ELF-1 (cell line): ENCODE measurements around the gene ACOX3.

ENCODE experiments used
- DNase-seq: peaks from one replicate; pipeline ENCODE4 v3.0.0-alpha.2; 2016; ENCODE audit warnings: low read depth, low spot score

The ACOX3 gene

DNA sequence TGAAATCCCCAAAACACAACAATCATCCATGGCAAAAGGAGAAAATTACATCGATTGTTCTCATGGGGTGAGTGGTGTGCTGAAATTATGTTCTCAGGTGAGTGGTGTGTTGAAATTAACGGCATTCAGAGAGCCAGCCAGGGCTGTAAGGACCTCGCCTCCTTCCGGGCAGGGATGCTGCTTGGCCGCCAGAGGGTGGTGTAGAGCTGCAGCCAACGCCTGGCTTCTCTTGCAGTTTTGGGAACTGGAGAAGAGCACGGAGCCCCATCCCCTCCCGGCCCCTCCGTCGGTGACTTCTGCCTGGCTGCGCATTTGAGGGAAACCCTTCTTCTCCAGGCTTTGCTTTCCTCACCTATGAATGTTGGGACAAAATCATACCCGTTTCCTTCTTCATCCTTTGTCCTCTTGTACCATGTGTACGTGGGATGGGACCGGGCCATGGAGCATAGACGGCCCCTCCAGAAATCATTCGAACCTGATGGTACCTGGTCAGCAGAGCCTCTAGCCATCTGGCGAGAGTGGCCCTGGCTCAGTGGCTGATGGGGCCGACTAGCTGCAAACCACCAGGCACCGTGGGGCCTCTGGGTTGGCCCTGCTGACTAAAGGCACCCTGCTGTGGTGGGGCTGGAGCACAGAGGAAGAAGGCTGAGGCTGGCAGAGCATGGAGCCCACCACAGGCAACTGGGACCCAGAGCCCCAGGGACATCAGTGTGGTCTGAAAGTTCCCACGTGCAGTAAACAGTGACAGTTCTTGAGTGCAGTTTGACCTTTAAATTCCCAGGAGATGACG, 28.4 kb upstream of the ACOX3 start:
- DNase-seq: peak; percentile 83

GRCh38 chr4:8467016-8467415, 26.5 kb upstream of the ACOX3 start:
- DNase-seq: no peak

DNA sequence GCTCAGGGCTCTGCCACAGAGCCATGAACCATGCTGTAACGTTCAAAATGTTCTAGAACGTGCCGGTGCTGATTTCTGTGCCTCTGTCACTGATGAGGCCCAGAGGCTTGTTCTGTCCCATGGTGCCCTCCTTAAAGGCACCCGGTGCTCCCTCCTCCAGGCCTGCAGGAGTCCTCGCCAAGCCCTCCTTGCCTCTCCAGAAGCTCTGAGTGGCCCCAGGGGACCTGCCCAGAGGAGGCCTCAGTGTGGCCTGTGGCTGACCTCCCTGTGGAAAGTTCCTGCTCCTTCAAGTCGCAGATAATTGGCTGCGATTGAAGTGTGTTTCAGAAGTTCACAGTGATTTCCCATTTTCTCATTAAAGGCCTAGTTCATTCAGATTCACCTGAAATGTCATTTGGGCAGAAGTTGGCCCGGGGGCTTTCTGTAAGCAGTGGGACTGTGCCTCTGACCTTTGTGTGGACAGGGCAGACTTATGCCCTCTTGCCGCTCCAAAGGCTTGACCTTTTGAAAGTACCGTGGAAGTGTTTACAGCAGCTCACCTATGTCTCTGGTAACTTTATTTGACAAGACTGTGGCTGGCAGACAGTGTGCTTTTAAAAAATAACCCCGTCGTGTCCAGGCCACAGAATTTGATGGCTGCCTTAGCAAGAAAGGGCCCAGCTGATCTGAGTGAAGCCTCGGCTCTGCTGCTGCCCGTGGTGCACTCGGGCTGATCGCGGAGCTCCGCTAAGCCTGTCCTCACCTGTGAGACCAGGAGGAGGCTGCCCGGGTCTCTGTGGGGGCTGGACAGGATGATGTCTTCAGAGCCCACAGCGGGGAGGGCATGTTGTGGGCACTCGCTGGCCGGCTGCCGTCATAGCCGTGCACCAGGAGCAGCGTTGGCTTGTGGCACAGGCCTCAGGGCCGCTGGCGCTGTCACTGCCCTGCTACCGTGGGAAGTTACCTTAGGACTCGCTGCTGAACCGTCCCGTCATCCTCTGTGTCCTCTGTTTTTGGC, 25.4 kb upstream of the ACOX3 start:
- DNase-seq: no peak

- DNase-seq: no peak
These were observed 23.9 kb upstream of the ACOX3 start for GRCh38 chr4:8464381-8464780.

DNA sequence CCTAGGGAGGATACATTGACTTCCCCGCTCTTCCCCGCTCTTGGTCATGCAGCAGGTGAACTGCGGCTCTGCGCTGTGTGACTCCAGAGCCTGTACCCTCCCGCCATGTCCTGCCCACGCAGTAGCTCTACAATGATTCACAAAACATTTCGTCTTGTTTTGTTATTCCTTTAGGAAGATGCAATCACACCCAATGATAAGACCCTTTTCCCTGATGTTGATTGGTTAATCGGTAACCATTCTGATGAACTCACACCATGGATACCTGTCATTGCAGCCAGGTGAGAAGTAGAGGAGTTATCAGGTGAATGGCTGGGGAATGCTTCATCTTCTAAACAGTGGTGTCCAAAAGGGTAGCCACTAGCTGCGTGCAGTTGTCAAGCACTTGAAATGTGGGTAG, 23.3 kb upstream of the ACOX3 start:
- no peak for DNase-seq

- no peak for DNase-seq
These were observed 21.1 kb upstream of the ACOX3 start for GRCh38 chr4:8461616-8462015.

GRCh38 chr4:8461086-8461485, 20.6 kb upstream of the ACOX3 start:
- DNase-seq: no peak

DNA sequence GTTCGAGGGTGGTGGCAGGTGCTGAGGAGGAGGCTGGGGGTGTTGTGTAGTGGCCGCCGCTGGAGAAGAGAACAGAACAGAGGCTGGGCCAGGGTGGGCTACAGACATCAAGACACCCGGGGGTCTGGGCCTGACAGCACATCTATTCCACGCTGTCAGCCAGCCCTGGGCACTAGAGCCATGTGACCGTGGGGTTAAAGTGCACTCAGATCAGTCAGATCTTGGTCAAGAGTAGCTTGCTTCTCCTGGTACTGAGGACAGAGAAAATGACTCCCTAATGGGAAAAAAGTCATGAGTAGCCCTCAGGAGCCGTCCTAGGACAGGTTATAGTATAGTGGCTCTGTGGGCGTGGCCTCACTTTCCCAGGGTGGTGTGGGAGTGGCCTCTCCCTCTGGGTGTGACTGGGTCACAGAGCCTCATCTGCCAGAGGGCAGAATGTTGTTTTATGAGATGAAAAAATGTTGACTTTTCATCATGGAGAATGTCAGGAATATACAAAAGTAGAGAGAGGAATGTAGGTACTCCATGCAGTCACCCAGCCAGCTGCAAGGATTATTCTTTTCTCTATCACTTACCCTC, 19.4 kb upstream of the ACOX3 start:
- DNase-seq: no peak

DNA sequence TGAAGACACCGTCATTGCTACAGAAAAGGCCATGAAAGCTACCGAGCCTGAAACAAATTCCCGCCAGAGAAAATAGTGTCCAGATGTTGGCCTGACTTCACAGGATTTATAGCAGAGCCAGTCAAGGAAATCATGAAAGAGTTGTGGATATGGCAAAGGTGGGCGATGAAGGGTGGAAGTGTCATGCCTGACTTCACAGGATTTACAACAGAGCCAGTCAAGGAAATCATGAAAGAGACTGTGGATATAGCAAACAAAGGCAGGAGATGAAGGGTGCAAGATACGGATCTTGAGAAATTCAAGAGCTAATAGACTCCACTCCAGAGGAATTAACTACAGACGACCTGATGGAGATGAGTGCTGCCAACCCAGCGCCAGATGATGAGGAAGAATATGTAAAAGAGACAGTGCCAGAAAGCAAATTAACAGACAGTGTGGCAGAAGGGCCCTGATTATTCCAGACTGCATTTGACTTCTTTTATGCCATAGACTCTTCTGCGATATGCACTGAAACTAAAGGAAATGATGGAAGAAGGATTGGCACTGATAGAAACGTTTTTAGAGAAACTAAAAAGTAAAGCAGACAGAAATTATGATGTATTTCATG, 17.2 kb upstream of the ACOX3 start:
- no peak for DNase-seq

- DNase-seq: no peak
These were observed 13.4 kb upstream of the ACOX3 start for GRCh38 chr4:8453957-8454356.

DNA sequence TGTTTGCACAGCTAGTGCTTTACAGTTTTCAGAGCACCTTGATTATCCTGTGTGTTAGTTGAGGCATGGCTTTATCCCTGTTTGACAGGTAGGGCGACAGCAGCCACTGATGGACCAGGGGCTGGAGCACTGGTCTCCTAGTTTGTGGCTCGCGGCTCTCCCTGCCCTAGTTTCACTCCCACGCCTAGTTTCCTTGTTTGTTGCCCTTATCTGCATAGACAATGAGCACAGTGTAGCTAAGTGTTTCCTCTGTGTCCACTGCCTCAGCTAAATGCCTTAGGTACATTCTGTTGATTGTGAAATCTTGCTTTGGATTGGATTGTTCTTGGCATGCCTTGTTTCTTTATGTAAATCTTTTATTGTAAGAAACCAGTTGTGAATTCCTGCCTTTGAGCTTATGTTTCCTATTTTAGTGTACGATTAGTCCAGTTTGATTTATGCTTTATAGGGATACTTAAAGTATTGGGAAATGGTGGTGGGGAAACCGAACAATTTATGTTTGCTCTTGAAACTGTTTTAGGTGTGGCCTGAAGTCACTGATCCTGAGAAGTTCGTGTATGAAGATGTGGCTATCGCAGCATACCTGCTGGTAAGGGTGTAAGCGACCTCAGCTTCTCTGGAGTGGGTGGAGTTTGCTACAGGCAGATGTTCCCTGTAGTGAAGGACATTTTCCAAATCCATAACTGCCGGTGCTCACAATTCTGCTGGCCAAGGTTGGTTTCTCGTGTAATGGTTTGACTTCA, 11.1 kb upstream of the ACOX3 start:
- no peak for DNase-seq

DNA sequence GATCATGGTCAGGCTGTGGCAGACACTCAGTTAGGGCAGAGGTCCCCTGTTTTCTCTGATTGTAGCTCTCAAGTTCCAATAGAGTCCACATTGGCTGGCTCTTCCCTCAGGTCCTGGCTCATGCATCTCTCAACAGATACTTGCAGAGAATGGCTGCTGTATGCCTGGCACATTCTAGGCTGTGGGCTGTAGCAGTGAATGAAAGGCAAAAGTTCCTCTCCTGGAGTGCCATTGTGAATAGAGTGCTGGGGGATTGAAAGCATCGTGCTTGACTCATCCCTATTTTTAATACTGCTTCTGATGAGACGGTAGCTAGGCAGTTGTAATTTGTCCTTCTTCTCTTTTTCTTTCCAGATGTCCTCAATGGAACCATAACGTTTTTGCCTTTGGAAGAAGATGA, 5.6 kb upstream of the ACOX3 start:
- no peak for DNase-seq

- DNase-seq: no peak
These were observed 3.3 kb upstream of the ACOX3 start for GRCh38 chr4:8443801-8444200.

DNA sequence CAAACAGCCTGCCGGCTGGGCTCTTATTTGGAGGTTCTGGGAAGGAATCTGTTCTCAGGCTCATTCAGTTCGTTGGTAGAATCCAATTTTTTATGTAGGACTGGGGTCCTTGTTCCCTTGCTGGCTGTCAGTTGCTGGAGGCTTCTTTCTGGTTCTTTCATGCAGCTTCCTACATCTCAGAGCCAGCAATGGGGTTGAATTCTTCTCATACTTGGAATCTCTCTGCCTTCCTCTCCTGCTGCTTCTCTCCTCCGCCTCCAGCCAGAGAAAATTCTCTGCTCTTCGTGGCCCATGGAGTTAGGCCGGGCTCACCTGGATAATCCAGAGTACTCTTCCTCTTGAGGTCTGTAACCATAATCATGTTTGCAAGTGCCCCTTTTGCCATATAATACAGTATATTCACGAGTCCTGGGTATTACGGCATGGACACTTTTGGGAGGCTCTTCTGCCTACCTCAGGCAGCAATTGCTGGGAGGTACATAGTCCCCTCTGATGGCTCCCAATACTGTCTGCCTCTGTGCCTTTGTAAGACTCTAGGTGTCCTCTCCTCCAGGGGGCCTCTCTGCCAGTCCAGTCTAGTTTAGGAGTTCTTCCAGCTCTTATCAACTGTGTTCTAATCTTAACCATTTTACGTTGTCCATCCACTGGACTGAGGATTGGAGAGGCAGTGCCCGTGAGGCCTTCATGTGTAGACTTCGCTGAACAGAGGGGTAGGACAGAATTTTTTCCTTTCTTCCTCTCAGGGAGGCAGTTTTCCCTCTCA, 2.3 kb upstream of the ACOX3 start:
- peak; percentile 60 for DNase-seq

GRCh38 chr4:8441499-8442091, 1.1 kb upstream of the ACOX3 start:
- peak; percentile 9 for DNase-seq

DNA sequence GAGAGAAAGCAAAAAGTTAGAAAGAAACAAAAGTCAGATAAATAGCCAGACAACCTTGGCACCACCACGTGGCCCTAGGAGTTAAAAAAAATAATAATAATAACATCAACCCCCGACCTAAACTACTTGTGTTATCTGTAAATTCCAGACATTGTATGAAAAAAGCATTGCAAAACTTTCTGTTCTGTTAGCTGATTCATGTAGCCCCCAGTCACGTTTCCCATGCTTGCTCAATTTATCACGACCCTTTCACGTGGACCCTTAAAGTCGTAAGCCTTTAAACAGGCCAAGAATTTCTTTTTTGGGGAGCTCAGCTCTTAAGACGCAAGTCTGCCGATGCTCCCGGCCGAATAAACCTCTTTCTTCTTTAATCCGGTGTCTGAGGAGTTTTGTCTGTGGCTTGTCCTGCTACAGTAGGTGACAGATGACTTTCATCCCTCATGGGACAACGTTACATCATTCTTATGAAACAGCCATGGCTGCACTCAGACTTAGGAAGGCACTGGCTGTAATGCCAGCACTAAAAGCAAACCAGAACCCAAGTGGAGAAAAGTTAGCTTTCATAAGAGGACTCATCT, 520 bp downstream of the ACOX3 start:
- DNase-seq: no peak

DNA sequence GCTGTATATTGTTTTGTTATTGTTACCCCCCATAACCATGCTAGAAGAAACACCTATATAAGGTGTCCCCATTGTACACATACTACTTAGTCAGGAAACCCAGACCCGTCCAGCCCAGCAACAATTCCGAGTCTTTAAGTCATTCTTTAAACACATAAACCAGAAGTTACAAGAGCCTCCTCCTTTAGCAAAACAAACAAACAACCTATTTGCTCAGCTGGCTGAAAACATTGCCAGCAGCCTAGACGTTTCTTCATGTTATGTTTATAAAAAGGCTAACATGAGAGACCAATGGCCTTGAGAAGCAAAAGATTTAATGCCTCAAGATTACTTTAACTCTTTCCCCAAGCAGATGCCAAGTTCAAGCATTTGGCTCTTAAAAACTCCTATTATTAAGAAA, 1.4 kb downstream of the ACOX3 start:
- DNase-seq: no peak

- DNase-seq: no peak
These were observed 1.8 kb downstream of the ACOX3 start for GRCh38 chr4:8438743-8439142.

- DNase-seq: peak; percentile 47
These were observed 3.2 kb downstream of the ACOX3 start for GRCh38 chr4:8437281-8437680.

GRCh38 chr4:8435656-8436121, 4.8 kb downstream of the ACOX3 start:
- DNase-seq: no peak
